GM19468 (cell line): ENCODE measurements around the gene KIF21A.

Experiments used
- ATAC-seq: cut with Tn5 transposase; IDR thresholded peaks from one replicate; pipeline ENCODE4 v1.9.1; 2021; ENCODE audit warnings: mild to moderate bottlenecking, moderate library complexity, moderate number of reproducible peaks; ENCODE audit not compliant: unreplicated experiment; ENCODE audit errors: extremely low read depth

Gene KIF21A

DNA sequence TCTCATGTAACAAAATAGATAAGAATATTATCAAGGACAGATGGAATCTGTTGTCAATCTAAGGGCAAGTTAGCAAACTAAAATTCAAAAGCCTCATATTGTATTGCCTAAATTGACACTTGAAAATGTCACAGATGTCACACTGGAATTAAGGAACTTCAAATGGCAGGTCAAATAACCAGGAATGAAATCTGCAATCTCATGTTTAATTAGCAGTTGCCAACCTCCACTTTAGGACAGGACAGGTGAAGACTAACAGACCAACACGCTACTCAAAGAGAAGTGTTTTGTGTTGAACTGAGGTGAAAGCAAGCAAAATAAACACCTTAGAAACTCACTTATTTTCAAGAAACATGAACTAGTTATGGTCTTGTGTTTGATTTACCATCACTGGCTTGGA, 11.1 kb downstream of the KIF21A start:
- ATAC-seq = no peak

DNA sequence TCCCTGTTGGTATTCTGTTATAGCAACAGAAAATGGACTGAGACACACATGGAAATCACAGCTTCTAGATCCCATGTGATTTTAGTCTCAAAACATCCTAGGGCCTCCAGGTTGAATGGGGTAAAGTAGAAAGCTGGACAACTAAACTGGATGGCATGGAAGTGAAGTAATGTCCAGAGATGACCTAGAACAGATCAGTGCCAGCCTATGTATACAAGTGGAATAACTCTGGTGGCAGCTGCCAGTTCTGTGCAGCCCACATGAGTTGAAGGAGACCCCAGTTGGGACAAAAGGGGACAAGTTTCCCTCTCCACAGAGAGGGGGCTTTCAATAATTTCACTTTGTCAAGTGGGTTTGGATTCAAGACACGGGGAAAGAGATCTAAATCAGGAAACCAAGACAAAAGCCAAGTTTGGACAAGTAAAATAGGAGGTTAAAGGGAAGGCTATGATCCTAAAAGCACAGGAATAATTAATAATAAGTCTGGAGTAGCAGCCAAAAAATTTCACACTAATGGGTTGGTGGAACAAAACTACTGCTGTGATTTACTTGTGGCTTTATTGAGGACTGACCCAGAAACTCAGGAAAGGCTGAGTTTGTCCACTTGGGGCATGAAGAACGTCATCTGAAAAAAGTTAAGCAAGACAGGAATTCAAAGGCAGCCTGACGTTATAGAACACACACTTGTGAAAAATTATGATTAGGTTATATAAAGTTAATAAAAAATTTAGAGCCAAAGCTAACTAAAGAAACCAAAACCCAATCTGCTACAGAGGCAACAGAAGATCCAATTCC, 11.7 kb downstream of the KIF21A start:
- no peak for ATAC-seq

DNA sequence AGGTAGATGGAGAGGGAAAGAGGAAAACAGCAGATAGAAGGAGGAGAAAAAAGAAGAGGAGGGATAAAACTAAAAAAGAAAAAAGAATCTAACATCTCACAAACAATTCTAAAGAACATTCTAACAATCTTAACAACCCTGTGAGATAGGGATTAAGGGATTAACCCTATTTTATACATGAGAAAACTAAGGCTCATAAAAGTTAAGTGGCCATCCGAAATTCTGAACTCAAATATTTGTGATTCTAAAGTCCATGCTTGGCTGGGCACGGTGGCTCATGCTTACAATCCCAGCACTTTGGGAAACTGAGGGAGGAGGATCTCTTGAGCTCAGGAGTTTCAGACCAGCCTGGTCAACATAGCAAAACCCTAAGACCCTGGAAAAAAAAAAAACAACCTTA, 13.1 kb downstream of the KIF21A start:
- no peak for ATAC-seq

DNA sequence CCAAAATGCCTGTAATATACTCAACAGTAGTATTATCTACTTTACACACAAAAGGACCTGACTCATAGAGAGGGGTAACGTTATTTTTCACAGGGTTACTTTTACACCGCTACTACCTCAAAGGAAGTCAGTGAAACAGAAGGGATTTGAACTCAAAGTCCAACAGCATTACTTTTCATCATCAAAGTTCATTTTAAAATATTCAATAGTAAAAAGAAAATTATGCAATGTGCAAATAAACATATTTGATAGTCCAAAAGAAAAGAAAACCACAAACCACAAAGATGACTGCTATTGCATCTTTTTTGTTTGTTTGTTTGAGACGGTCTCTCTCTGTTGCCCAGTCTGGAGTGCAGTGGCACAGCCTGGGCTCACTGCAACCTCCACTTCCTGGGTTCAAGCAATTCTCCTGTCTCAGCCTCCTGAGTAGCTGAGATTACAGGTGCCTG, 15.5 kb downstream of the KIF21A start:
- no peak for ATAC-seq

DNA sequence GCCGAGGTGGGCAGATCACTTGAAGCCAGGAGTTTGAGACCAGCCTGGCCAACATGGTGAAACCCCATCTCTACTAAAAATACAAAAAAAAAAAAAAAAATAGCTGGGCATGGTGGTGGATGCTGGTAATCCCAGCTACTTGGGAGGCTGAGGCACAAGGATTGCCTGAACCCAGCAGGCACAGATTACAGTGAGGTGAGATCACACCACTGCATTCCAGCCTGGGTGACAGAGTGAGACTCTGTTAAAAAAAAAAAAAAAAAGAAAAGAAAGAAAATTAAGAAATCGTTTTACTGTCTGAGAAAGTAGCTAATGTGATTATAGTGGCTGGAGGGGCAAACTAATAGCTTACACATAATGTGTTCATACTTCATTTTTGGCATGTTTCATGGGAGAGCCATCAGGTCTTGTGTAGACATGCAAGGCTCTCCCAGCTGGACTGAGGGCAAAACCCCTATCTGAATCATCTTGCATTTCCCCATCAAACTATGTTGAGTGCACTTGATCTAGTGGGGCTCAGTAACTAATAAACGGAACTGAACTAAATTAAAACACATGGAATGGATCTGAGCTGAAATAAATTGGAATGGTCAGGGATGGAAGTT, 16.2 kb downstream of the KIF21A start:
- ATAC-seq = no peak

DNA sequence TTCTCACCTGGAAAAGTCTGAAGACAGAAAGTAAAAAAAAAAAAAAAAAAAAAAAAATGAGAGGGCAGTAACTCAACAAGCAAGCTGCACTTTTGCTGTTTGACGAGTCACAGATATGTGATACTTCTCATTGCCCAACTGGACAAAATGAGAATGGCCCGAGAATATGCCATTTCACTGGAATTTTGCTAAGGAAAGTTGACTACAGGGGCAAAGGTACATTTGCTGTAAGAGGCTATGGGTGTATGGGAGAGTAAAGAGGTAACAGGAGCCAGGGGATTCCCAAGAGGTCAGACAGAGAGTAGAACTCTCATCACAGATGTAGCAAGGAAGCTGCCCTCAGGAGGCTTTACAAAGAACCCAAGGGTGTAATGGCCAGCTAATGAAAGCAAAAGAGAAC, 22.9 kb downstream of the KIF21A start:
- ATAC-seq = no peak

DNA sequence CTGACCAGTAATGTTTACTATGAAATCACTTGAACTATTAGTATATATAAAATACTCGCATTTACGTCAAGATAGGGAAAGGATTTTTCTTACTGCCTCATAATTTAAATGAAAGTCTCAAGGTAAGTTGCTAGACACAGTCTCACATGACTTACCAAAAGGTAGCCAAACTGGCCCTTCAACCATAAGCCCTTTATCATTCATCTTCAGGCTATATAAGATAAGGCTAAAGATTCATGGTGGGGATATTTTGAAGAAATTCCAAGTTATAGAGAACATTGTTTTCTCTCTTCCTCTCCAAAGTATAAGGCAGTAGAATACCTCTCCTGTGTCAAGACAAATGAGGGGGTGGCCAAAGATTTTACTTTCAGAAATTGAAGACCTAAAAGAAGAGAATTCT, 23.4 kb downstream of the KIF21A start:
- no peak for ATAC-seq

DNA sequence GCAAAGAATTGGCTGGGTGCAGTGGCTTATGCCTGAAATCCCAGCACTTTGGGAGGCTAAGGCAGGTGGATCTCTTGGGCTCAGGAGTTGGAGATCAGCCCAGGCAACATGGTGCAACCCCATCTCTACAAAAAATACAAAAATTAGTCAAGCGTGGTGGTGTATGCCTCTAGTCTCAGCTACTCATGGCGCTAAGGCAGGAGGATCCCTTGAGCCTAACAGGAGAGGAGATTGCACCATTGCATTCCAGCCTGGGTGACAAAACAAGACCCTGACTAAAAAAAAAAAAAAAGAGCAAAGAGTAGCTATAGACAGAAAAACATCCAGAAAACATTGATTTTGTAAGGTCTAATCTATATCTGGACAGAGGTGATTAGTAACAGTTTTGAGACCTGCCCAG, 25.0 kb downstream of the KIF21A start:
- no peak for ATAC-seq

DNA sequence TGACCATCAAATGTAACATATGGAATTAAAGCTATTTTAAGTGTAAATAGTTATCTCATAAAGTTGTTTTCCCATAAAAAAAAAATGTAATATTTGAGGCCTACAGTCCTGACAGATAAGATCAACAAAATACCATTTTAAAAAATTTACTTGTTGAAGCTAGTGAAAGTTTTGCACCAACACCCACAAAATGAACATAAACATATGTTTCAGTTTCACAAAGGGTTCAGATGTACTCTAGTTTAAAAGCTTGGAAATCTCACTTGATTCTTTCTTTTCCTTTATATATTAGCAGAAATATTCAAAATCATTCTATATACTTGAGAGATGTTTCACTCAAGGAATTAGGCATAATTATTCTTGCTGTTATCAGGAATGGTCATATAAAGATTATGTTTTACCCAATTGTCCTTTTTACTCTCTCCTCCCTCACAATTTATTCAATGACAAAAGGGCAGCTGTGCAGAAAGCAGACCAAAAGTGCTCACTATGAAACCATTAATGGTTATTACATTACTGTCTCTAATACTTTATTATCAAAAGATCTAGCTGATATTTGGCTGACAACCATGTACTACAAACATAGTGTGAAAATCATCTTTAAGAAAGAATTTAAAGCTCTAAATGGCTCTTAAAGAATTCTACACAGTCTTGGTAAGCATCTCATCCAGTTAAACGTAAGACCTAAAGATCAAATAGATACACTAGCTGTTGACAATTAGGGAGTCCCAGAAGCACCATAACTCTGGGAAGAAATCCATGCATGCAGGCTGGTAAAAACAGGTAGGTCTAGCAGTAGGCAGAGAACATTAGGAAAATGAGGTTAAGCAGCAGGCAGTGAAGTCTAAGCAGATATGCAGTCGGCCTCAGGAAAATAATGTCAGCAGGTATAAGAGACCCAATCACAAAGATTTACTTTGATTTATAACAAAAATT, 28.8 kb downstream of the KIF21A start:
- ATAC-seq = no peak

DNA sequence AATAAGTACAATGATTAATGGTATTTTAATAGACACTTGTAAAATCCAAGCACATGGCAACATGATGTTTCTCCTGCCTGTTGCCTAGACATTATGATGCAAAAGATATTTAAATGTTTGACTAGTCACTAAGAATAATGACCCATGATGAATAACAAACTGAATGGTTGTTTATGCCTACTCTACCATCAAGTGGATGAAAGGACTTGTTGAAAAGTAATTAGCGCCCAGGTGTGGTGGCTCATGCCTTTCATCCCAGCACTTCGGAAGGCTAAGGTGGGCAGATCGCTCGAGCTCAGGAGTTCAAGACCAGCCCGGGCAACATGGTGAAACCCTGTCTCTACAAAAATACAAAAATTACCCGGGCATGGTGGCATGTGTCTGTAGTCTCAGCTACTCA, 30.7 kb downstream of the KIF21A start:
- ATAC-seq = no peak

DNA sequence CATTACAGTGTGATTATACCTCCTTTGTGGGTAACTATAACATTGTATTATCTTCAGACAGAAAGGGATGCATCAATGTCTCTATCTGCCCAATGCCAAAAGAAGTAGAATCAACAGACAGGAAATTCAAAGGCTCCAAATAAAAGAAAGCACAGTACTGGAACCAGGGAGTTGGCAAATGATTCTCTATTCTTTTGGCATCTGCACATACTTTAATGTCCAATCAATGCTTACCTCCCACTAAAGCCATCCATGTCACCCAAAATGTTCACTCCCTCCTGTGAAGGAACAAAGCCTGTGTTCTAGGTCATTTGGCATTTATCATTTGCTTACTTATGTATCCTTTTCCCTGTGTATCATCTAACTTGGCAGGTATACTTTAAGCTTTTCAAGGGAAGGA, 36.7 kb downstream of the KIF21A start:
- no peak for ATAC-seq

DNA sequence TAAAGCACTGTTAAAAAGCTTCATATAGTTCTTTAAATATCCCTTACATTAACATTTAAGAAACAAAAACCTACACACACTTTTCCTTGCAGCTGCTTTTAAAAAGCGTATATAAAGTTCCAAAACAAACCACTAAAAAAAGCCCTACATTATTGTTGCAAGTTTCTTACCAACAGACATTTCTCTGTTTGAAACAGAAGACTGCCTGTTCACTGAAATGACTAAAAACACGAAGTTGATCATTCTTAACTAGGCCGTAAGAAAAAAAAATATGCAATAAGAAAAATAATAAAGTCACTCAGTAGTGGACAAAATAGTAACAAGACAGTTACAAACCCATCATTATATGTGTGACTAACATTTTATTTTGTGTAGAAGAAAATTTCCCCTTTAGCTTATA, 37.3 kb downstream of the KIF21A start:
- ATAC-seq = no peak

DNA sequence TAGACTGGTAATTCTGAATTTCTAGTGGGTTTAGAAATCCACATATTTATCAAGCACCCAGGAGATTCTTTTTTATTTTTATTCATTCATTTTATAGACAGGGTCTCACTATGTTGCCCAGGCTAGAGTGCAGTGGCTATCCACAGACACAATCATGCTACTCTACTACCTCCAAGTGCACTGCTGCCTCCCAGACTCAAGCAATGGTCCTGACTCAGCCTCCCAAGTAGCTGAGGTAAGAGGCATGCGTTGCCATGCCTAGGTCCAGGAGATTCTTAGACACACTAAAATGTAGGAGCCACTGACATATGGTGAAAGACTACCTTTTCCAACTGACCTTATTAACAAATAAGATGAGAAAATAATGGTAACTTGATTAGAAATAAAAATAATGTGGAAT, 38.9 kb downstream of the KIF21A start:
- ATAC-seq = no peak

DNA sequence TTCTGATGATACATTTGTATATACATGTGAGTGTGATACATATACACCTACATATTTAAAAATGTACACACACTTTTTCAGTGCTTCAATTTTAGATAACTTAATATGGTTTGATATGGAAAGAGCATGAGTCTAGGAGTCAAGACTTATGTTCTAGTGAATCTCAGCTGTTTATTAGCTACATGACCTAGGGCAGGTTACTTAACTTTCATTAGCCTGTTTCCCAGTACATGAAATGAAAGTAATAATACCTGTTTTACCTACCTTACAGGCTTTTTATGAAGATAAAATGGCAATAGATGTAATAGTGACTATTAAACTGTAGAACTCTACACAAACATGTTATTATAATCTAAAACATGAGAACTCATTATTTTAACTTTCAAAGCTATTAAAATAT, 39.5 kb downstream of the KIF21A start:
- ATAC-seq = no peak

DNA sequence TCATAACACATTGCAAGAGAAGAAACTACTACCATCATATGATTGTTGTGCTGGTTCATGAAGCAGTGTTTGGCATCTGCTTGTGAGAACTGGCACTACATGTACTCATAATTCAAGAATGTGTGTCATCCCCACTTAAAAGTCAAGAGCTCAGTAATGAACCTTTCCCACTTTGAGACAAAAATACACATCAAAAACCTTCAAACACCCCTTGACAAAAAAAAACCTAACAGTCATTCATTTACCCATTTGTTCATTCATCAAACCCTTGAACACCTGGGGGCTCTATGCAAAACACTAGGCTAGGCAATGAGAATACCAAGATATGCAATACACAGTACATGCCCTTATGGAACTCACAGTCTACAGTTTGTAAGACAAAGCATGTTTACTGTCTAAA, 40.0 kb downstream of the KIF21A start:
- no peak for ATAC-seq

DNA sequence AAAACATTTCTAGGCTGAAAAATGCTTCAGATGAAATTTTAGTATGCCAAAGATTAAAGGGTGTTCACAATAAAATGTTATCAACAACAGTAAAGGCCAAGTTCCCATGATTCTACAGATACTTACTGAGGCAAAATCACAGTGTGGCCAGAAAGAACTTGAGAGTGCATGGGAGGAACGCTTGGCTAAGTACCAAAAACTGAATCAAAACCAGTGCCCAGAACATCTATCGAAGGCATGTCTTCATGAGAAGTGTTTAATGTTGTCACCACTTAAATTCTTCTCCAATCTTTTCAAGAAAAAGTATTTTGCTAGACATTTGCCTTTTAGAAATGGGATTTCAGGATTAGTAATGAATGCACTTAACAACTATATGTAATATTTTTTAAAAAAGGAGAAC, 41.5 kb downstream of the KIF21A start:
- ATAC-seq = no peak

DNA sequence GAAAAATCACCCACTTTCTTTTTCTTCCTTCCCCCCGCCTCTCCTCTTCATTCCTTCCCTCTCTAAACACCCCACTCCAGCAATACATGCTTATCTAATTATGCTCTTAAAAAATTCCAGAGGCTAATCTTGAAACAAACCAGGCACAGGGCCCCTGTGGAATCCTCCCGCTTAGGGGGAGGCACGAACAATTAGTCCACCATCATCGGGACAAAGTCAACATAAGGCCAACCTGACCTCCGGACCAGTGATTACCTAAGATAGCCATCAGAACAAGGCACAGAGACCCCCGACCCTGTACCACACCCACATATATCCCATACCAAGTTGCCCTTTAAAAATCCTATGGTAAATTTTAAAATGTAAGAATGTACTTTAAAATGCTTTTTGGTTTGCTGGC, 47.1 kb downstream of the KIF21A start:
- ATAC-seq = no peak

DNA sequence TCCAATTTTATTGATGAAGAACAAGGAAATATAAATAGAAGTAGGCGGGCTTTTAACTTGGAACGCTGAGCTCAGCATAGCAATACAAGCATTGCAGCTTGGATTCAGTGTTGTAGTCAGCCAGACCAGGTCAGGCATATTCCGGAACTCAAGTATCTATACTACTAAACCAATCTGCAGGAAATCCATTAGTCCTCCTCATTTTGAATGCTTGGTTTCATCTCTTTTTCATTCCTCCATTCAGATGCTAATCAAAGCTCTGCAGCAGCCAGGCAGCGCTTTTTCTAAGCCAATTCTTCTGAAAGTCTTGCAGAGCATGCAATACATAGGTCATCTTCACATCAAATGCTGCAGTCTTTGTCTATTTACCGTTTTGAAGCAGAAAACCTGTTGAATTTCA, 49.0 kb downstream of the KIF21A start:
- ATAC-seq = no peak

DNA sequence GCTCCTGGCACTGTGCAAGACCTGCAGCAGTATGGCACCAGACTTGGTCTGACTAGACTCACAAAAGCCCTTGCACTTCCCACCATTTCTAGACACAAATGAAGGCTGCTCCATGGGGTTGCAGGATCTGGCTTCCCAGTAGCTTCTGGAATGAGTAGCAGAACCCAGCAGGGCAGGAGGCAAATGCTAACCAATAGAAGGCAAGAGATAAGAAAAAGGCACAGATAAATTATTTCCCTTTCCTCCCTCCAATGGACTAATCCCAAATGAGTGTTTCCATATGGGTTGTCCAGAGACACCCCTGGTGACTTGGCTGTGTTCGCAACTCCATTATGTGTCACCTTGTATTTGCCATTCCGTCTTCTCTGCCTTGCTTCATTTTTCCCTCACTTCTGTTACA, 49.7 kb downstream of the KIF21A start:
- no peak for ATAC-seq

DNA sequence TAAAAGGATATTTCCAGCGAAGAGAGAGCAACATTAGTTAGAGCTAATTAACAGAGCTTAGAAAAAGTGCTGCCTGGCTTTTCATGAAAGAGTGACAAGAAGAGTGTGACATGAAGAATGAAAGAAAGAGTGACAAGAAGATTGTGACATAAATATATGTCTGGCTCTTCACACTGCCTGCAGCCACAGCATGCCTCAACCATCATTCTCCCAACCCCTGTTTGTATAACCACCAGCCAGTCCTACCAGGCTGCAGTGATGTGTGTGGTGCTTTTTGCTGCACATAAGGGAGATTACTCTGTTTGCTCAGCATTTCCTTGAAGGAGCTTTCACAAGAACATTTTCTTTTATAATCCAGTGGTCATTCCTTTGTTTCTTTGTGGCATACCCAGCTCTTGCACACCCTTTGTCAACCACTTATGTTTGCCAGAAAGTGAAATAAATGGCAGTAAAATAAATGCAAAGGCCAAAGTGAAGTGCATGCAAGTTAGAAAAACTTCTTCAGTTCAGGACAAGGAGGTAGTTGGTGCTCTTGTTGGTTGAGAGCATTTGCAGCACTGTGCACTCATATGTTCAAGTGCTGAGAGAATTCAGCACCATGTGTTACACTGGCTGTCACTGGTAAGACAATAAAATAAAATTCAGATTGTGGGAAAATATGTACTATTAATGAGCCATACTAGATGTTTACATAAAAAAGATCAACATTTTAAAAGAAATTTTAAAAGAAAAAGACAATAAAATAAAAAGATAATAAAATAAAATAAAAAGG, 50.6 kb downstream of the KIF21A start:
- no peak for ATAC-seq
